HTERT RPE-1 (cell line): Measurements from ENCODE around the gene TBC1D5.
"Not testable (repeated sequence)": the region's sequence is repeated elsewhere in the genome, so short reads cannot be mapped to it uniquely, and the experiment has no call there.

Source experiments
- in situ Hi-C: fragments of 300-500 bp; cut with MboI; formaldehyde crosslinking; loops from 4 replicates; pipeline ENCODE4 v1.14.3; 2020; ENCODE audit warnings: low sequenced_read_pairs

The TBC1D5 gene

DNA sequence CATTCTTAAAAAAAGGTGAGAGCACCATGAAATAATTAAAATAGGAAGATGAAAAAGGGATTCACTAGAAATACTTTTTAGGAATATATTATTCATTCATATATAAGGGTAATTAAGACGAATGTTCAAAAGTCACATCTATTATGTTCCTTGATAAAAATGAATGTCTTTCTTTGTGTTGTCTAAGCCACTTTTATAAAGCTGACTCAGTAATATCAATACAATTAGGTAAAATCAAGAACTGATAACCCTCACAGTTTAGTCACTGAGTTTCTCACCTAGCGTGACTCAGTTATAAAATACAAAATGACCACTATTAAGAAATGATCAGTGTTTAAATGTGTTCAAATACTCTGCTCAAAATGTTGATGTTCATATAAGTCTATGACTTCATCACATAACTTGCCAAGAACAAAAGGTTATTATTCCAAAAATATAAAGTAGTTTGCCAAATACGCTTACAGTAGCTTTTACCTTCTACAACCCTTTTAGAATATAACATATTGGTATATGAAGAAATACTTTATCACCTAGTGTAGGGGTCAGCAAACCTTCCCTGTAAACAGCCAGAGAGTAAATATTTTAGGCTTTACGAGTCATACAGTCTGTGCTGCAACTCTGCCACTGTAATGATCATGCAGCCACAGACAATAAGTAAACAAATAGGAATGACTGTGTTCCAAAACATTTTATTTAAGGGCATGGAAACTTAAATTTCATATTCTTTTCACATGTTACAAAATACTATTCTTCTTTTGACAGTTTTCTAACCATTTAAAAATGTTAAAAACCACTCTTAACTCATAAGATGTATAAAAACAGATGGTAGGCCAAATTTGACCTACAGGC, 369.8 kb downstream of the TBC1D5 start:
- in situ Hi-C loops: no loop called here

DNA sequence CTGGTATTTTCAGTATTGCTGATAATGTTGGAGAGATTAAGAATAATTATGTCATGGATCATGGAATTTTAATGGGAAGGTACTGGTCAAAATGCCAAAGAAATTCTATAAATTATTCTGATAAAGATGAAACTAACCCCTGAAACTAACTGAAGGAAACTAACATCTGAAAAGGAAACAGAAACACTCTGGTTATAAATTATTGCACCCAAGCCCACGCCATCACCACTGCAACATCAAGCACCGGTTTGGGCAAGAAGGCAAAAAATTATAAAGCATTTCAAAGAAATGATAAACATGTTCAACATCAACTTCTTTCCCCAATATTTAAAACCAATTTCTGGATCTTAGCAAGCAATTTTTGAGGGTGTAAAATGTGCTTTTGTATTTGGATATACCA, 372.5 kb downstream of the TBC1D5 start:
- in situ Hi-C loops: no loop called here

DNA sequence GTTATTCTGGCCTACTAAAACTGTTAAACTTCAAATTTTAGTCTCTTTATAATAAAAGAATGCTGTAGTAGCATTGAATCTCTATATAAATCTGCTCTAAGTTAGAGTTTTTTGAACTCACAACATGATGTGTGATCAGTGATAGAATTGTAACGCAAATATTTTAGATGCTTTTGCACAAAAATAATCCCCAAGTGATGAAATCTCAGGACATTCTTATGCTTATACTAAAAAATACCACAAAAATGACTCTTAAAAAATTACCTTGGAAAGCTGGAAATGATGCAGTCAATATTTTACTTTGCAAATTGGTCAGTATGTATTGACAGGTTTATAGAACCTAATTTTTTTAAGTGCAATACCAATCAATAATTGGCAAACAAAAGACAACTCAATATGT, 375.3 kb downstream of the TBC1D5 start:
- in situ Hi-C loops: no loop called here

DNA sequence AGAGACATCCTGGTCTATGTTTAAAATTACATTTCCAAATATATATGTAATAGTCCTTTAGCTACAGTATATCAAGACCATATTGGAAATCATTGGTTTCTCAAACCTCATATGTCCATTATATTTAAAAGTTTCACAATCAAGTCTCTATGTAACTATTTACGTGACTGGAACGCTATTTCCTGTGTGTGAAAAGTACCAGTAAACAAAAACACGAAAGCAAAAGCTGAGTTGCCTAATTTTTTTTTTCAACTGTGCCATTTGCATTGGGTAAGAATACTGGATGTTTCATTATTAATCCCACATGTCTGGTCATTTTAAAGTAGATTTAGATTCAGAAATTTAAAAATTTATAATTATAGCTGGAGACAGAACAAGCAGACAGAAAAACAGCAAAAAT, 381.4 kb downstream of the TBC1D5 start:
- in situ Hi-C loops: no loop called here

DNA sequence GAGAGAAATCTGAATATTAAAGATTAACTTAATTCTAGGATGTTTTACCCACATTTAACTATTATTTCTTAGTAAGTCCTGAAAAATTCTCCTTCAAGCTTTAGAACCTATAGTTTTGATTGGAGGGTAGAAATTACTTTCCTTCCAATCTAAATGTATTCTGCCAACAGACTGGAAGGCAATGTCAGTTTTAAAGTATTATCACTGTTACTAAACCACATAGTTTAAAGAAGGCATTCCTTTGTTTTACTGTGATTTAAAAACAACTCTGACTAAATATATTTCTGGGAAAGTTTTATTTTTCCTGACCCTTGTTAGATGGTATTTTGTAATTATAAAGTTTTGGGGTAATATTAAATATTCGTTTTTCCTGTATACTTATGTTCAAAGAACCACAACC, 382.5 kb downstream of the TBC1D5 start:
- in situ Hi-C loops: no loop called here

DNA sequence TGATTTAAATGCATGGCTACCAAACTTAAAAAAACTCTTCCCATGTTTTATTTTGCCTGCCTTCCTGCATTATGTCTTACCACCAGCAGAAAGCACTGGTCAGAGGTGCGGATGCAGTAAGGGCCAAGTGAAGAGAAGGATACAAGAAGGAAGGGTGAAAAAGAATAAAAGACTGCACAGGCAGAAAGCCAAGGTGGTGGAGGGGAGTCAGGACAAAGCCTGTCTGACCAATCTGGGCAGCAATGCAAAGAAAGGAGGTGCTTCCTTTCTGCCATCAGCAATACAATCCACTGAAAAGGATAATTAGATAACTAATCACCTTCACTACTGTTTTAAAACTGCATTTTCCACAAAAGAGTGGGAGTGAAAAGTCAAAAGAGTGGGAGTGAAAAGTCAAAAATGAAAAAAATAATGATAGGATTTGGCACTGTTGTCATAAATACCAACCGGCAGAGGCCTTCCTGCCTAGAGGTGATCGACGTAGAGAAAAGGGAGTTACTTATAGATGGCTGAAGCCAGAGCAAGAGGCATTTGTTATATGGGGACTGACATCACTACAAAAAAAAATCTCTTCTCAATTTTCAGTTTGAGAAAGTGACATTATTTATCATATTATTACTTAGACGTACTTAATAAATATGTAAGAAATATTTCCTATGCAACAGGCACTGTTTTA, 385.3 kb downstream of the TBC1D5 start:
- in situ Hi-C loops: no loop called here

DNA sequence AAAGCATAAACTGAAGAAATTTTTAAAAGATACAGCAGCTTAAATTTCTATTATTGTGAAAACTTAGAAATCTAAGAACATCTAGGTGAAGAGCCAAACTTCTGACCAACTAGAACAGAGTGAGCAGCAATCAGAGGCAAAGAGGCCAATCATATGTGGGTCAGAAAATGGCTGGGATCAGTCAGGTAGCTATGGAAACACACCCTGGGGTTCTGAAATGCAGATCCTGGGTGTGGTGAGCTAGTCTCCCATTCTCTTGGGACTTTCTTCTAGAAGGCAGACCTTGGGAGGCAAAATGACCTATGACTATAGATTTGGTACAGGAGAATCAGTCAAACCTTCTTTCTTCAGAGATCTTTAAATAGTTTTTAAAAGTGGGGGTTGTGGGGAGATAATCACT, 385.8 kb downstream of the TBC1D5 start:
- in situ Hi-C loops: no loop called here

DNA sequence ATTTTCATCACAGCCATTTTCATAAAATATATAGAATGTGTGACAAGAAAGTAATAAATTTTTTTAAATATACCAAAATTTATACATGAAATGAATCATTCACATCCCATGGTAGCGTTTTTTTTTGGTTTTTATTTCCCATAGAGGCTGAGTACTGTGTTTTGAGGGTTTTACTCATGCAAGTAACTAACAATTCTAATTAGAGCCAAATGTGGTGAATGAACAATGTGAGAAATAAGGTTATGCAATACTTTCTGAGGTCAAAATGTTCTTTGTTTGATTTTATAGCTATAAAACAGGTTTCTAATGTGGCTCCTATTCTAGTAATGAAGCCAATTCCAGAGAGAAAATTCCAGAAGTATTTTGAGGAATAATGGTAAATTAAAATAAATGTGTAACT, 386.8 kb downstream of the TBC1D5 start:
- in situ Hi-C loops: no loop called here

DNA sequence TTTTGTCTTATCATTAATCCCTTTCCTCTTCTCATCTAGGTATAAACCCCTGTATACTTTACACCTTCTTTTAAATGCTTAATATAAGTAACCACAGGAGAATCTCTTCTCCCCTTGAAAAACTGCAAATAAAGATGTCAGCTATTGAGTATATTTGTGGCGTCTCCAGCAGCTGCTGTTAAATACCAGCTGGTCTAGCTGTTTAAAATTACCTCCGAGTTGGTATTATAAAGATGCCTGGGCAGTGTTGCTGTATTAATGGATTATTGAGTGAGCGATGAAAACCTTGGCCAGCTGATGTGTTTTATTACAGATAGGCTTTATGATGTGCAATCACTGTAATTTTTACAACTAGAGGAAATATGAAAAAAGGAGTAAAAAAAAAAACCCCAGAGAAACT, 388.1 kb downstream of the TBC1D5 start:
- in situ Hi-C loops: no loop called here

DNA sequence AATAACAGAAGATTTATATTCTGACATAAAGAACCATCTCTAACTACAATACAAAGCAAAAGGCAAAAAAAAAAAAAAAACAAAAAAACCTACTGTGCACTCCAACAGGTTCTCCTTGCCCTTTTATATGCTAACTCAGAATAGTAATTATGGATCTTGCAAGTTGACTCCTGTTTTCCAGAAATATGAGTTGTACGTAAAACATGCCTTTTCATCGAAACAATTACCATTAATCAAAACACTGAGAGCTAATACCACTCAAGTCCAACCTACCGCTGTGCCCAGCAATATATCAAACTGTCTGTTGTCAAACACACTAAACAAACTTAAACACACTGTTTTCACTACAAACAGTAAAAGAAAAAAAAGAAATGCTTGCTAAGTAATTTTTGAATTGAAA, 389.8 kb downstream of the TBC1D5 start:
- in situ Hi-C loops: no loop called here

DNA sequence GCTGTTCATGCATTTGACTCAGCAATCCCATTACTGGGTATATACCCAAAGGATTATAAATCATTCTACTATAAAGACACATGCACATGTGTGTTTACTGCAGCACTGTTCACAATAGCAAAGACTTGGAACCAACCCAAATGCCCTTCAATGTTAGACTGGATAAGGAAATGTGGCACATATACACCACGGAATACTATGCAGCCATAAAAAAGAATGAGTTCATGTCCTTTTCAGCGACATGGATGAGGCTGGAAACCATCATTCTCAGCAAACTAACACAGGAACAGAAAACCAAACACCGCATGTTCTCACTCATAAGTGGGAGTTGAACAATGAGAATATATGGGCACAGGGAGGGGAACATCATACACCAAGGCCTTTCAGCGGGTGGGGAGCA, 391.2 kb downstream of the TBC1D5 start:
- in situ Hi-C loops: not testable (repeated sequence)

DNA sequence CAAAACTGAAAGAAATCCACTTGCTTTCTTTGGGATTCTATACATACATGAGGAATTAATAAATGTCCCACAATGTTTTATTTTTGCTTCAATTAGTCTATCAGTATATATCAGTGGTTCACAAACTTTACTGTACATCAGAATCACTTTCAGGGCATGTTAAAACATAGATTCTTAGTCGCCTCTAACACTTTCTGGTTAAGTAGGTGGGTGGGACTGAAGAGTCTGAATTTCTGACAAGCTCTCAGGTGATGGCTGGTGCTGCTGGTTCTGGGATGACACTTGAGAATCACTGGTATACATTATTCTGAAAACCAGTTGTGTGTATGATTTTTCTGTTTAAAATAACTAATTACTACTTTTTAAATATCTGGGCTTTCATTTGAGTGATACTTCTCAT, 393.3 kb downstream of the TBC1D5 start:
- in situ Hi-C loops: no loop called here

DNA sequence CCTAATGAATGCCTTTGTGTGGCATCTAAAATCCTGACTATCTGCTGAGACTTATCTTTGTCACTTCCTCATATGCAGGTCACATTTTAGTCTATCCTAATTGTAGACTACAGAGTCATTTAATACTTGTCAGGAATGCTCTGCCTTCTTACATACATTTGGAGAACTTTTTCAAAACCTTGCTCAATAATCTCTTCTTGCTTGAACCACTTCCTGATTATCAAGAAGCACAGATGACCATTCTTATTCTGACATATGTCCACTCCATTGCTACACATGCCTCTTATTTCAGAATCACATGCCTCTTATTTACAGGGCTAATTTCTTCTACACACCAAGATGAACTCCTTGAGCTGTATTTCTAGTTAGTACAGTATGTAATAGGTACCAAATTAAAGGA, 400.3 kb downstream of the TBC1D5 start:
- in situ Hi-C loops: no loop called here

DNA sequence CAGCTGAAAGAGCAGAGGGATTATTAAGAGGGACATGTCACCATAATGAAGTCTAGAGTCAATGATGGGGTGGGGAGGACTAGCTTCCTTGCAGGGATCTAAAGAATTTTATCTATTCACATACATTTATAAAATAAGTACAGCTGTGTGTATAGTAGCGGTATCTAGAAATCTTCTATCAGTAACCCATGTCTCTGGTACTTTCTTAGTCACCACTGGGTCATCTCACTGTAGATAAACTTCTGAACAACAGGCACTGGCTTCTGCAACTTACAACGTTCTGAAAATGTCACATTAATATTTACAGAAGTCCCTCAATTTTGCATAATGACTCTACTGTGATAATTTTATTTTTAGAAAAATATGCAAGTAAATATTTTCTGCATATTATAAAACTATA, 401.7 kb downstream of the TBC1D5 start:
- in situ Hi-C loops: no loop called here

DNA sequence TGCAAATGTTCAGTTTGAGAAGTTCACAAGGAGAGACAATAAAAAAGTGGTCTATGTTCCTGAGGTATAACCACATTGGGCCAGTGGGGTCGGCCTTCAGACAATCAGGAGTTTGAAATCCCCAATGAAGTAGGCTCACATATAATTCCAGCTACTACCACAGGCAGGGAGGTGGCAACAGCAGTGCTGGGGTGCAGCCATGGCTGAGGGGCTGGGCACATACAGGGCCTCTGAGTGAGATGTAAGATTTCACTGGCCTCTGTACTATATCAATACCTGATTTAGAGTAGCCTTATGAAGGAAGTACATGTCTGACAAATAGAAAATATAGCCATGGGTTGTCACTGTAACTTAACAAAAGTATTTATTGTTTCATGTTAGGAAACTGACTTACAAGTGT, 402.2 kb downstream of the TBC1D5 start:
- in situ Hi-C loops: no loop called here

DNA sequence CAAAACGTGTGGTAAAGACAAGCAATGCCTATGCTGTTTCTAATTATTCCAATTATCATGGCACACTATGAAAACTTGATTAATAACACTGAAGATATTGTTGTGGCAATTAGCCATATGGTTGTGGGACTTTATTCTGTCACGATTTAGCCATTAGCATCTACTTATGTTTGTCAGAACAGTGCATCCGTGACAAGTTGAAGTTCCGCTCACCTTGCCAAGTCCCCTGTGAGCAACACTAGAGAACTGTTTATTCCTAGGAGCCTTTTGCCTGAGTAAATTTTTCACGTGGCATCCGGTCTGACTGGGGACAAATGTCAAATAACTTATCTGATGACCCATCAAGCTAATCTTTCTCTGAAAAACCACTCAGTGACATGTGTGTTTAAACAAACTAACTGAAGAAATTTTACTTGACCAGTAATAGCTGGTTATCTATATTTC, 403.3 kb downstream of the TBC1D5 start:
- in situ Hi-C loops: no loop called here

DNA sequence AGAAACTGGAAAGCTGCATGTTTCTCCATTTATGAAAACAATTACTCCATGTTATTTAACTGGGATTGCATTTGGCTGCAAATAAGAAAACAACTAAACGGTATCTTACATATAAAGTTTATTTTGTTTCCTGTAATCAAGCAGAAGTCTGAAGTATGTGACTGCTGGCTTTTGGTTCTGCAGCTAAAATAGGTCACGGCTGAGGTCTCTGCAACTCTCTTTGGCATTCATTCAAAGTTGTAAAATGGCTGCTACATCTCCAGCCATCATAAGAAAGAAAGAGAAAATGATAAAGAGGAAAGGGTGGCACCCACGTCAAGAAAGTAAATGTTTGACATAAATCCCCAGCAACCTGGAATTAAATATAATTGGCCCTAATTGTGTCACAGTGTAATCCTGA, 406.1 kb downstream of the TBC1D5 start:
- in situ Hi-C loops: no loop called here

DNA sequence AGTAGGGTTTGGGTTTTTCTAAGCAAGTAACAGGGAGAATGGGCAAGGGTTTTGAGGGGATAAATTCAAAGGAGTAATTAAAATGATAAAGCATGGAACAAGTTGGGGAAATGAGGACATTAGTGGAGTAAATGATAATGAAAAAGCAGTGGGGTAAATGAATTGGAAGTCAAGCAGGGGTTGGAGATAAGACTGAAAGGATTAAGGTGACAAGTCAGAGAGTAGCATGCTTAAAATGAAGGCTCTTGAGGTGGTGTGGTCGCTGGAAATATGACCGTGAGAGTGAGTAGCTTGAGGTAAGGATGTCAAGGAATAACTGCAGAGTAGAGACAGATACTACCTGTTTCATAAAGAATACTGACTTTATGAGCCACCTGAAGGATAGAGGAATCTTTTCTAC, 408.5 kb downstream of the TBC1D5 start:
- in situ Hi-C loops: no loop called here

DNA sequence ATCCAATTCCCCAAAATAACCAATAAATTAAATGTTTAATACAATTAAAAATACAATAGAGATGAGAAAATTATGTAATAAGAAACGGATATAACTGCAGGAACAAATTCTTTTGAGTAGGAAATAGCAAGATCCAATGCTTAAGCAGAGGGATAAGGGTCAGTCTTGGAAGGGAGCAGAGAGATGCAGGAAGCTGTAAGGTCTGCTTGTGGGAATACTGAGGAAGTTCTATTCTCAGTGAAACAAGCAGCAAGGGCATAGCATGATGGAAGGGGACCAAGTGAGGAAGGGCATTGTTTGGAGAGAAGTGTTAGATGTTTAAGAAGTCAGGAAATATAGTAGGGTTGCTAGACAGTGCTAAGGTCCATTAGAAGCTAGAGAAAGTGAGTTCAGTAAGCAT, 409.0 kb downstream of the TBC1D5 start:
- in situ Hi-C loops: no loop called here

DNA sequence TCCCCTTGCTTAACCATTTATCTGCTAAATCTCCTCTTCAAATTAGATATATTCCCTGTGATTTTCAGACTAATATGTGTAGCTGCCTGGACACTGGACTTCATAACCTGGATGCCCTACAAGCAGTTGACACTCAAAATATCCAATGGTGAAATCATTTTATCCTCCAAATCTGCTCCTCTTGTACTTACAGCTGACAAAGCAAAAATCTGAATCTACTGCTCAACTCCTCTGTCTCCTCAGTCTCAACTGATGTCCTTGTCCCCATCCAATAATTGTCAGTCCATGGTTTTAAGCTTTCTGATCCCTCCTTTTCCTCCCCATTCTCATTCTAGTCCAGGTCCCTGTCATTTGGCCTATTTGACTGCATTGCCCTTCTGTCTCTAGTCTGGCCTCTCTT, 411.8 kb downstream of the TBC1D5 start:
- in situ Hi-C loops: no loop called here

DNA sequence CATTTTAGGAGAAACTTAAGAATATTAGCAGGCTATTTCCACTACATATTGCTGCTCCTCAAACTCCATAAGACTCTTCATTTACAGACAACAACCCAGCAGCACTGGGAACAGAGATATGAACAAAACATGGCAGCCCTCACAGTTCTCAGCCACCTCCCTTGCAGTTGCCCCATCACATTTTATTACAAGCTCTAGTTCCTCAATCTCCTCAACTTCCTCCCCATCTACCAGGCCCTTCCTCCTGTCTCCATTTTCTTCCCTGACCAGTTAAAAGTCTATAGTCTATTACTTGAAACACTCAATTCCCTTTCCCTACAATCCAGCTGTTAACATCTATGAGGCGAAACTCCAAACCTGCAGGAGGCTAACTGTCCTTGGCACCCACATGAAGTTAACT, 412.5 kb downstream of the TBC1D5 start:
- in situ Hi-C loops: no loop called here

DNA sequence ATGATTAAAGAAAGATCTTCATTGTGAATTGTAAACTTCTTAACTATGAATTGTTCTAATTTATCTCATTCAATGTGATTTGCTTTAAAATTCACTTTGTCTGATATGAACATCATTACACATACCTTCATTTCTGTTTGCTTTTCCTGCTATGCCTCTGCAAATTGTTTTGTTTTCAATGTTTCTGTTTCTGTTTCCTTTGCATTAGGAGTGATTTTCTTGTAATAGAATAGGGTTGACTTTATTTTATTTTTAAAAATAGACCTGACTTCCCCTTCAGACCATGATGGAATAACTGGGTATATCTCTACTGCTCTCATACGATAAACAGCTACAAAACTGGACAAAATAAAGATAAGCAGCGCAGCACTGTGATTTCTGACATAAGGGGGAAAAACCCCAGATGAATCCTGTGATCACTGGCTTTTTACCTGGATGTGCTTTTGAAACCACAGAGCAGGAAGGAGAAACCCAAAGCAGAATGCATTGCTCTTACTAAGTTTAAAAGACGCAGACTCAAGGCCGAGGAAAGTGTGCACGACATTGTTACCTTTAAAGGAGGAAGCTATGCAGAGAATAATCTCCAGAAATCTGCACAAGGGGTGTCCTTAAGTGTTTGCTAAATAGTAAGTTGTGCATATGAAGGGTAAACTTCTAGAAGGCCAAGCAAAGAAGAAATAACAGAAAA, 420.2 kb downstream of the TBC1D5 start:
- in situ Hi-C loops: no loop called here
